Activated CD4-positive, alpha-beta T cell treated with anti-CD3 and anti-CD28 coated beads for 36 hours (primary cell): ENCODE results near the gene GMCL2. TPM values are rescaled to one million over a fixed set of nuclear protein-coding genes. Genes with fewer than 3 reads are reported as not detected.
A peak's percentile ranks its signal among the peaks of the same experiment; 100 is the strongest.
"Not testable (repeated sequence)": the region's sequence is repeated elsewhere in the genome, so short reads cannot be mapped to it uniquely, and the experiment has no call there.

Source experiments
- ATAC-seq: fragments of 200-7000 bp; cut with Tn5 transposase; one replicate; pipeline ENCODE4 v1.10.0; 2021; ENCODE audit warnings: mild to moderate bottlenecking, moderate library complexity
- CTCF ChIA-PET: fragments of 350-600 bp; sonication (Branson Sonifier 250); formaldehyde crosslinking; loops from one replicate; lab custom pipeline; 2021; ENCODE audit warnings: antibody characterized with exemption; lab: Charles Lee
- POLR2A ChIA-PET: fragments of 350-600 bp; sonication (Branson Sonifier 250); formaldehyde crosslinking; loops from one replicate; lab custom pipeline; 2021; ENCODE audit warnings: antibody characterized with exemption, inconsistent platforms; lab: Charles Lee
- DNase-seq: peaks from one replicate; pipeline ENCODE4 v3.0.0-alpha.2; 2020
- H3K27ac Mint-ChIP-seq: one replicate; pipeline ENCODE4 v1.8.0; 2021; ENCODE audit warnings: mixed read lengths
- H3K27me3 Mint-ChIP-seq: one replicate; pipeline ENCODE4 v1.8.0; 2021; ENCODE audit warnings: mixed read lengths
- H3K36me3 Mint-ChIP-seq: one replicate; pipeline ENCODE4 v1.8.0; 2021; ENCODE audit warnings: low read depth, mixed read lengths
- H3K4me1 Mint-ChIP-seq: one replicate; pipeline ENCODE4 v1.8.0; 2021; ENCODE audit warnings: mixed read lengths
- H3K4me3 Mint-ChIP-seq: one replicate; pipeline ENCODE4 v1.8.0; 2021; ENCODE audit warnings: mild to moderate bottlenecking, moderate library complexity, mixed read lengths
- H3K9me3 Mint-ChIP-seq: one replicate; pipeline ENCODE4 v1.8.0; 2021; ENCODE audit warnings: low read depth, mixed read lengths
- intact Hi-C, 2 experiments: fragments of 100-400 bp; cut with DNase I in 1 of 2; cut with micrococcal nuclease in 1 of 2; formaldehyde crosslinking; loops; one replicate each; pipeline versions ENCODE4 v1.14.2 to v1.15.1; 2022 to 2024; cut with DNase I, micrococcal nuclease
- total RNA-seq, 2 experiments: library from RNA; stranded (reverse); gene quantifications; one replicate each; pipeline ENCODE4 v1.2.3, GENCODE V29; 2021

The GMCL2 gene
- total RNA-seq, 2 experiments from 2014 or later = not detected

DNA sequence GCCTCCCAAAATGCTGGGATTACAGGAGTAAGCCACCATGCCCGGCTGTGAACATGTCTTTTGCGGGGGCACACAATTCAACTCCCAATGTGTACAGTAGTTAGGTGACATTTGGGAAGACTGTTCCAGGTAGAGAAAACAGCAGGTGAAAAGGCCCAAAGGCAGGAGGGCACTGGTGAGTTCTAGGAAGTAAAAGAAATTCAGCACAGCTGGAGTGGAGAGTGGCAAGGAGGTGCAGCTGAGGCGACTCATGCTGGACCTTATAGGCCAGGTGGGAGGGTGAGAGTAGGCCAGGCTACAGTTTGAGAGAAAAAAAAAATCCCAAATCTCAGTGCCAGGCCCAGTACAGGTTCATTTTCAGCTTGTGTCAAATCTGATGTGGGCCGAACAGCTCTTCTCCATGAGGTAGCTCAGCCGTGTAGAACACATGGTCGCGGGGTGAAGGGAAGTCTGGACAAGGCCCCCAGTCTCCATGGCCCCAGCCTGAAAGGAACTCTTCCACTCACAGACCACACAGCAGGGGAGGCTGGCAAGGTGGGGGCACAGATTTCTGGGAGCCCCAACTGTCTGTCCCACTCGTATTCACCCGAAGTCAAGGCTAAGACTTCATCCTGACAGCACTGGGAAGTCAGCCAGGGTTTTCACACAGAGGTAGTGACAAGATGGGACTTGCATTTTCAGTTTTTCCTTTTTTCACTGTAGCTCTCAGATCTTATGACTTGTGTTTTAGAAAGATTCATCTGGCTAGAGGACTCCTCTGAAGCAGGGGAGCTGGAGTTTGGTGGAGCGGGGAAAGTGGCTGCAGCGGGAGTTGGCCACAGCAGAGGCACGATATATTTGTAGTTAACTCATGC, 12.6 kb upstream of the GMCL2 start:
- ATAC-seq (no peak), DNase-seq (no peak)
- ChIA-PET CTCF (no interaction called here), POLR2A (no interaction called here)
- H3K9me3 Mint-ChIP-seq = no peaks in the 10 kb centered on the region
- no peak overlapping the region for H3K4me3 Mint-ChIP-seq
- H3K4me1 Mint-ChIP-seq = peaks cover 2% of the 10 kb centered on the region
- intact Hi-C loops = loop anchor here in 1 of 2 experiments (5.0 to 10.0 kb wide), 3 partner anchors 605 to 1193 kb away; partner anchors contain the start of genes PRELID1, RAB24, TMED9 and UIMC1
- peaks cover under 1% of the 10 kb centered on the region for H3K27me3 Mint-ChIP-seq
- peaks cover 3% of the 10 kb centered on the region for H3K36me3 Mint-ChIP-seq
- H3K27ac Mint-ChIP-seq = no peak overlapping the region

DNA sequence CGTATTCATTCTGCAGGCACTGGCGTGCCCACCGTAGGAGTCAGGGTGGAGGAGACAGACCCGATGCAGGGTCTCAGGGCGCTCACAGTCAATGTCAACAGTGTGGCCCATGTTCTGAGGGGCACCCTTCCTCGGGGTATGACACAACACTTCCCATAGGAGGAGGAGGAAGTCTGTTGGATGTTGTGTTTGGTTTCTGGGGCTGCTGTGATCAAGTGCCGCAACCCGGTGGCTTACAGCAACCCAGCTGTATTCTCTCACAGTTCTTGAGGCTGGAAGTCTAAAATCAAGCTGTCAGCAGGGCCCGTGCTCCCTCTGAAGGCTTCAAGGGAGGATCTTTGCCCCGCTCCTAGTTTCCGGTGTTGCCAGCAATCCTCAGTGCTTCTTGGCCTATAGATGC, 11.5 kb upstream of the GMCL2 start:
- Mint-ChIP-seq H3K4me1 (no peaks in the 10 kb centered on the region), H3K27me3 (peaks cover 4% of the 10 kb centered on the region), H3K4me3 (no peak overlapping the region), H3K27ac (no peak overlapping the region), H3K9me3 (no peaks in the 10 kb centered on the region), H3K36me3 (no peaks in the 10 kb centered on the region)
- ATAC-seq (no peak), DNase-seq (no peak)
- ChIA-PET CTCF (no interaction called here), POLR2A (no interaction called here)
- intact Hi-C loops = no loop called here

DNA sequence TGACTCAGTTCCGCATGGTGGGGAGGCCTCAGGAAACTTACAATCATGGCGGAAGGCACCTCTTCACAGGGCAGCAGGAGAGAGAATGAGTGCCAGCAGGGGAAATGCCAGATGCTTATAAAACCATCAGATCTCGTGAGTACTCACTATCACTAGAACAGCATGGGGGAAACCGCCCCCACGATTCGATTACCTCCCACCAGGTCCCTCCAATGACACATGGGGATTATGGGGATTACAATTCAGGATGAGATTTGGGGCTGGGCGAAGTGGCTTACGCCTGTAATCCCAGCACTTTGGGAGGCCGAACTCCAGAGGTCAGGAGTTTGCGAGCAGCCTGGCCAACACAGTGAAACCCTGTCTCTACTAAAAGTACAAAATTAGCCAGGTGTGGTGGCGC, 11.0 kb upstream of the GMCL2 start:
- POLR2A ChIA-PET, H3K9me3 Mint-ChIP-seq, ATAC-seq, H3K27ac Mint-ChIP-seq, intact Hi-C loops, H3K4me1 Mint-ChIP-seq, H3K27me3 Mint-ChIP-seq, DNase-seq, H3K36me3 Mint-ChIP-seq, H3K4me3 Mint-ChIP-seq, CTCF ChIA-PET: not testable (repeated sequence)

DNA sequence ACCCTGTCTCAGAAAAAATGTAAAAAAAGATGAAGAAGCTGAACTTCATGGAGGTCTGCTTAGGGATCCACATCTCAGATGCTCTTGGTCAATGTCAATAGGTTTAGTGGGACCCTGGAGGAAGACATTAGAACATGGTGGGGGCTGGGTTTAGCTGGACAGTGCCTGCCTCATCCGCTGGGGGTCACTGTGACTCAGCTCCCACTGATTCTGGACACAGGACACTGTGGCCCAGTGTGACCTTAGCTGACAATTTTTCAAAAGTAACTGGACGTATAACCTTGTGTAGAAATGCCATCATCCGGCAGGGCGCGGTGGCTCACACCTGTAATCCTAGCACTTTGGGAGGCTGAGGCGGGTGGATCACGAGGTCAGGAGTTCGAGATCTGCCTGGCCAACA, 9.8 kb upstream of the GMCL2 start:
- H3K27me3 Mint-ChIP-seq = peaks cover 12% of the 10 kb centered on the region
- no peaks in the 10 kb centered on the region for H3K36me3 Mint-ChIP-seq
- DNase-seq (no peak), ATAC-seq (no peak)
- intact Hi-C loops = no loop called here
- peaks cover 3% of the 10 kb centered on the region for H3K4me1 Mint-ChIP-seq
- H3K4me3 Mint-ChIP-seq = no peak overlapping the region
- H3K27ac Mint-ChIP-seq = no peak overlapping the region
- H3K9me3 Mint-ChIP-seq = no peaks in the 10 kb centered on the region
- ChIA-PET CTCF (interaction anchor here (0.5 kb wide), 1 partner anchor 48 kb away, joined by 3 read pairs; no protein-coding TSS in a partner anchor), POLR2A (interaction anchor here (1.2 kb wide), 1 partner anchor 11 kb away, joined by 4 read pairs; no protein-coding TSS in a partner anchor)

DNA sequence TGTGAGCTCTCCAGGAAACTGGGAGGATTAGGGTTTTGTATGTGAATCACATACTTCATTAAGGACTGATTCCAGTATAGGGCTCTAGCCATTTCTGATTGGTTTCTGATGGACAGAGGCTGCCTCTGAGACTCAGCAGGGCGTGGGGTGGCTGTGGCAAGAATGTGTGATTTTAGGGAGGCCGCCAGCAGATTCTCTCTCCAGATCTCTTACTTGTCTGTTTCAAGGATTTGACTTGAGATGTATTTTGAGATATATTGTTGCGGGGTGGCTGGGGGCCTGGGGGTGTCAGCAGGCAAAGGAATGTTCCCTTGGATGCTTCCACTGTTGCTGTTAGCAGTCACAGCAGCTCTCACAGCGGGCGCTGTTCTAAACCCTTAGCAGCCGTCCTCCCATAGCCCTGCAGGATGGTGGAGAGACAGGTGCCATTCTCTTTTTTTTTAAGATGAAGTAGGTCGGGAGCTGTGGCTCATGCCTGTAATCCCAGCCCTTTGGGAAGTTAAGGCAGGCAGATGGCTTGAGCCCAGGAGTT, 9.2 kb upstream of the GMCL2 start:
- intact Hi-C loops = no loop called here
- no peak for ATAC-seq
- Mint-ChIP-seq H3K4me3 (no peak overlapping the region), H3K27ac (no peak overlapping the region), H3K27me3 (peaks cover 12% of the 10 kb centered on the region), H3K4me1 (peaks cover 3% of the 10 kb centered on the region), H3K9me3 (no peaks in the 10 kb centered on the region), H3K36me3 (no peaks in the 10 kb centered on the region)
- POLR2A ChIA-PET = interaction anchor here (0.6 to 1.2 kb wide), 2 partner anchors 11 to 20 kb away, joined by 3 to 4 read pairs; no protein-coding TSS in a partner anchor
- CTCF ChIA-PET = no interaction called here
- no peak for DNase-seq

DNA sequence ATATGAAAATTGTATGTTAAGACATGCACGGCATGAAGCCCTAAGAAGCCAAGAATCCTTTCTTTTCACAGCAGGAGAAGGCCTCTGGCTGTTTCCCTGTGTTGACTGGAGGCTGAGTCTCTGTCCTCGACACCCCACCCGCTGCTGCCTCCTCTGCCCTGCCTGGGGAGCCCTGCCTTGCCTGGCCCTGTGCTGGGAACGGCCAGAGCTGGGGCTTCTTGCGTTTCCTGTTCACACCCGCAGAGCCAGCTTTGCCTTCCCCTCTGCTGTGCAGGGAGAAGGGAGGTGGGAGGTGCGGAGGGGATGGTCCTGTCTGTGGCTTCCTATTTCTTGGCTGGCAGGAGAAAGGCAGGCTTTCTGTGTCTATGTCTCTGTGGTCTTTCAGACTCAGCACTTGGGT, 6.9 kb upstream of the GMCL2 start:
- H3K9me3 Mint-ChIP-seq = no peaks in the 10 kb centered on the region
- POLR2A ChIA-PET = interaction anchor here (0.6 kb wide), 1 partner anchor 1825 kb away, joined by 4 read pairs; no protein-coding TSS in a partner anchor
- DNase-seq = no peak
- no peak overlapping the region for H3K27ac Mint-ChIP-seq
- ATAC-seq = peak; percentile 49
- no peak overlapping the region for H3K4me3 Mint-ChIP-seq
- intact Hi-C loops = no loop called here
- H3K4me1 Mint-ChIP-seq = peaks cover 3% of the 10 kb centered on the region
- no peaks in the 10 kb centered on the region for H3K36me3 Mint-ChIP-seq
- CTCF ChIA-PET = no interaction called here
- peaks cover 15% of the 10 kb centered on the region for H3K27me3 Mint-ChIP-seq

DNA sequence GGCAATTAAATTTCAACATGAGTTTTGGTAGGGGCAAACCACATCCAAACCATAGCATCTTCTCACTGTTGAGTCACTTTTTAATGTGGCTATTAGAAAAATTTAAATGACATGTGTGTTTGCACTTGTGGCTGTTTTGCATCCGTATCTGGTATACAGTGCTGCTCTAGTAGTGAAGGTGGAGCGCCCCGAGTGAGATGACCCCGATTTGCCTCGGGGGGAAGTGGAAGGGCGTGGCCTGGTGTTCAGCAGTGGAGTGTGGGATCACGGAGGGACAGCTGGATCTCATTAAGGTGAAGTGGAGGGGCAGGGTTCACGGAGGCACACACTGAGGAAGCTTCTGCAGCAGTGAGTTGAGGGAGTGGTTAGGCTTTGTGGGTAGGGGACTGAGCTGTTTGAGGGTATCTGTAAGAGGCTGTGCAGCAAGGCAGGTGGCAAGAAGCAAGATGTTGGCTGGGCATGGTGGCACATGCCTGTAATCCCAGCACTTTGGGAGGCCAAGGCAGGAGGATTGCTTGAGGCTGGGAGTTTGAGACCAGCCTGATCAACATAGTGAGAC, 6.2 kb upstream of the GMCL2 start:
- no peak for ATAC-seq

DNA sequence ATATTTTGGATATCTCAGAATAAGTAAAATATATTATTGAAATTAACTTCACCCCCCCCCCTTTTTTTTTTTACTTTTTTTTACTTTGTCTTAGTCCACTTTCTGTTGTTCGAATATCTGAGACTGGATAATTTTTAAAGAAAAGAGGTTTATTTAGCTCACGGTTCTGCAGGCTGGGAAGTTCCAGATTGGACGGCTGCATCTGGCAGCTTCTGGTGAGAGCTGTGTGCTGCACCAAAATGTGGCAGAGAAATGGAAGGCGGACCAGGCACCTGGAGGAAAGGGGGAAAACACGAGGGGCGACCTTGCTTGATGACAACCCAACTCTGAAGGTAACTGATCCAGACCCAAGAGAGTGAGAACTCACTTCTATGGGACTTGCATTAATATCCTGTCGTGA, 5.6 kb upstream of the GMCL2 start:
- DNase-seq (no peak), ATAC-seq (no peak)
- Mint-ChIP-seq H3K27me3 (peaks cover 21% of the 10 kb centered on the region), H3K9me3 (no peaks in the 10 kb centered on the region), H3K36me3 (no peaks in the 10 kb centered on the region), H3K4me1 (peaks cover 3% of the 10 kb centered on the region), H3K27ac (no peak overlapping the region), H3K4me3 (no peak overlapping the region)
- intact Hi-C loops = no loop called here
- ChIA-PET POLR2A (no interaction called here), CTCF (no interaction called here)

More for the DNA sequence above, 6.2 kb upstream of the GMCL2 start:
- no peak overlapping the region for H3K27ac Mint-ChIP-seq
- no peaks in the 10 kb centered on the region for H3K36me3 Mint-ChIP-seq
- no peaks in the 10 kb centered on the region for H3K9me3 Mint-ChIP-seq
- H3K4me1 Mint-ChIP-seq = peaks cover 3% of the 10 kb centered on the region
- ChIA-PET POLR2A (interaction anchor here (0.6 kb wide), 1 partner anchor 1824 kb away, joined by 4 read pairs; no protein-coding TSS in a partner anchor), CTCF (no interaction called here)
- H3K4me3 Mint-ChIP-seq = no peak overlapping the region
- DNase-seq = no peak
- intact Hi-C loops = no loop called here
- H3K27me3 Mint-ChIP-seq = peaks cover 20% of the 10 kb centered on the region

DNA sequence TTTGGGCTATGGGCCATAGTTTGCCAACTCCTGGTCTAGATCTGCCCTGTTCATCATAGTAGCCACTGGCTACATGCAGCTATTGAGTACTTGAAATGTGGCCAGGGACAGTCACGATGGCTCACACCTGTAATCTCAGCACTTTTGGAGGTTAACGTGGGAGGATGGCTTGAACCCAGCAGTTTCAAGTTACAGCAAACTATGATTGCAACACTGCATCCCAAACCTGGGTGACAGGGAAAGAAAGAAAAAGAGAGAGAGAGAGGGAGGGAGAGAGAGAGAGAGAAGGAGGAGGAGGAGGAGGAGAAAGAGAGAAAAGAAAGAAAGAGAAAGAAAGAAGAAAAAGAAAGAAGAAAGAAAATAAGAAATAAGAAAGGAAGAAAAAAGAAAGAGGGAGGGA, 5.1 kb upstream of the GMCL2 start:
- Mint-ChIP-seq H3K27me3 (peaks cover 21% of the 10 kb centered on the region), H3K4me3 (no peak overlapping the region), H3K9me3 (no peaks in the 10 kb centered on the region), H3K36me3 (no peaks in the 10 kb centered on the region), H3K4me1 (peaks cover 3% of the 10 kb centered on the region), H3K27ac (no peak overlapping the region)
- DNase-seq (no peak), ATAC-seq (no peak)
- ChIA-PET POLR2A (no interaction called here), CTCF (no interaction called here)
- intact Hi-C loops = no loop called here

DNA sequence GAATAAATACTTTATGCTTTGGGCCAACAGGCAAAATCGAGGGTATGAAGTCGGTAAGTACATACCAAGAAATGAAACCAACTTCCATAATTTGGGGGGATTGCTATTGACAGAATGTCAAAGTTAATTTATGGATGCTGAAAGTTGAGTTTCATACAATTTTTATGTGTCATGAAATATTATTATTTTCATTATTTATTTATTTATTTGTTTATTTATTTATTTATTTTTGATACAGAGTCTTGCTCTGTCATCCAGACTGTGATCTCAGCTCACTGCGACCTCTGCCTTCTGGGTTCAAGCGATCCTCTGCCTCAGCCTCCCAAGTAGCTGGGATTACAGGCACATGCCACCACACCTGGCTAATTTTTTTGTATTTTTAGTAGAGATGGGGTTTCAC, 4.5 kb upstream of the GMCL2 start:
- ATAC-seq (no peak), DNase-seq (no peak)
- no peak overlapping the region for H3K27ac Mint-ChIP-seq
- H3K36me3 Mint-ChIP-seq = no peaks in the 10 kb centered on the region
- intact Hi-C loops = no loop called here
- no peak overlapping the region for H3K4me3 Mint-ChIP-seq
- ChIA-PET POLR2A (no interaction called here), CTCF (no interaction called here)
- peaks cover 3% of the 10 kb centered on the region for H3K4me1 Mint-ChIP-seq
- H3K27me3 Mint-ChIP-seq = peaks cover 21% of the 10 kb centered on the region
- H3K9me3 Mint-ChIP-seq = no peaks in the 10 kb centered on the region

DNA sequence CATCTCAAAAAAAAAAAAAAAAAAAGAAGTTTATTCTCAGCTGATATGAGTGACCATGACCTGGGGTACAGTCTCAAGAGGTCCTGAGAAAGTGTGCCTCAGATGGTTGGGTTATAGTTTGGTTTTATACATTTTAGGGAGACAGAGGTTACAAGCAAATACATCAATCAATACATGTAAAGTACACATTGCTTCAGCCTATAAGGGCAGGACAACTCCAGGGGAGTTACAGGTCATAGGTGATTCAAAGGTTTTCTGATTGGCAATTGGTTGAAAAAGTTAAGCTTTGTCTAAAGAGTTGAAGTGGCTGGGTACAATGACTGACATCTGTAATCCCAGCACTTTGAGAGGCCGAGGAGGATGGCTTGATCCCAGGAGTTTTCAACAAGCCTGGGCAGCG, 2.3 kb upstream of the GMCL2 start:
- POLR2A ChIA-PET = interaction anchor here (0.6 to 0.8 kb wide), 2 partner anchors 9 to 15 kb away, joined by 3 read pairs; partner anchors contain the start of gene HNRNPAB
- CTCF ChIA-PET = interaction anchor here (1.4 kb wide), 1 partner anchor 18 kb away, joined by 4 read pairs; no protein-coding TSS in a partner anchor
- Mint-ChIP-seq H3K36me3 (no peaks in the 10 kb centered on the region), H3K9me3 (no peaks in the 10 kb centered on the region), H3K27ac (no peak overlapping the region), H3K27me3 (peaks cover 19% of the 10 kb centered on the region), H3K4me1 (peaks cover 3% of the 10 kb centered on the region), H3K4me3 (no peak overlapping the region)
- intact Hi-C loops = no loop called here
- ATAC-seq (no peak), DNase-seq (no peak)
